HepG2 (cell line): ENCODE results near the gene ABCA3. TPM values are rescaled to one million over a fixed set of nuclear protein-coding genes. Genes with fewer than 3 reads are reported as not detected.

ENCODE experiments used
- ATAC-seq: fragments of 200-7000 bp; cut with Tn5 transposase; 3 replicates; pipeline ENCODE4 v1.9.1; 2020; ENCODE audit warnings: mild to moderate bottlenecking, moderate library complexity
- Bru-seq: library from RNA; stranded (reverse); fragments of 400-500 nt; gene quantifications from one replicate; lab custom pipeline; 2021; lab: Mats Ljungman, UMichigan
- BruChase-seq, 2 experiments: library from RNA; stranded (reverse); fragments of 400-500 nt; gene quantifications; one replicate each; lab custom pipeline; 2021; lab: Mats Ljungman, UMichigan
- BruUV-seq: library from RNA; stranded (reverse); fragments of 400-500 nt; replicated peaks from 2 replicates; lab custom pipeline; 2021; lab: Mats Ljungman, UMichigan
- CTCF ChIA-PET: fragments of 300-600 bp; formaldehyde crosslinking; extraction: SDS; loops from one replicate; lab custom pipeline; 2021; ENCODE audit warnings: low total read pairs, inconsistent platforms, low intra/inter-chr PET ratio; lab: Yijun Ruan, JAX
- POLR2A ChIA-PET: fragments of 350-600 bp; sonication (Branson Sonifier 250); formaldehyde crosslinking; loops from one replicate; lab custom pipeline; 2020; ENCODE audit warnings: antibody characterized with exemption, inconsistent platforms; lab: Yijun Ruan, JAX
- DNase-seq: peaks from one replicate; pipeline ENCODE4 v3.0.0-alpha.2; 2015; ENCODE audit warnings: low spot score
- FAIRE-seq: peaks from 3 replicates; lab custom pipeline; 2011; peaks lifted over from hg19 to GRCh38; lab: Jason Lieb, UNC
- H2AFZ ChIP-seq: one replicate; pipeline ENCODE4 v1.6.1; 2011; ENCODE audit warnings: low read length, inconsistent platforms
- H3K27ac ChIP-seq: fragments of 300-600 bp; 3 replicates; pipeline ENCODE4 v1.8.0; 2011; ENCODE audit warnings: mixed run types, mild to moderate bottlenecking, mixed read lengths, low read length, inconsistent platforms; ENCODE audit not compliant: insufficient read depth; ENCODE audit errors: extremely low read length
- H3K27me3 ChIP-seq, 2 experiments: fragments of 200-600 bp in 1 of 2; 2 replicates in 1 of 2; 3 replicates in 1 of 2; pipeline versions ENCODE4 v1.6.0 to v1.8.0; 2011; ENCODE audit warnings: low read length in 2 of 2, mild to moderate bottlenecking in 2 of 2, moderate library complexity in 2 of 2, inconsistent platforms in 1 of 2; ENCODE audit not compliant: insufficient read depth in 2 of 2, control insufficient read depth in 1 of 2
- H3K36me3 ChIP-seq, 2 experiments: fragments of 200-600 bp in 1 of 2; replicated peaks in 1 of 2; 2 replicates in 1 of 2; 3 replicates in 1 of 2; pipeline versions ENCODE4 v1.5.1 to v1.8.0; 2011; ENCODE audit warnings: low read length in 2 of 2, inconsistent platforms in 1 of 2; ENCODE audit not compliant: insufficient read depth in 2 of 2, control insufficient read depth in 1 of 2
- H3K4me1 ChIP-seq: 2 replicates; pipeline ENCODE4 v1.5.1; 2012; ENCODE audit warnings: low read length, inconsistent platforms; ENCODE audit not compliant: insufficient read depth
- H3K4me2 ChIP-seq: 2 replicates; pipeline ENCODE4 v1.6.0; 2011; ENCODE audit warnings: low read depth, low read length, inconsistent platforms
- H3K4me3 ChIP-seq, 3 experiments: fragments of 200-600 bp in 1 of 3; sonication (generic), shearing (Covaris generic) in 1 of 3; replicated peaks in 1 of 3; 2 replicates each; pipeline ENCODE4 v1.5.1; 2011 to 2016; ENCODE audit warnings: low read length in 3 of 3, inconsistent platforms in 2 of 3, low read depth in 2 of 3, mild to moderate bottlenecking in 2 of 3, control low read depth in 1 of 3, mixed read lengths in 1 of 3; ENCODE audit not compliant: insufficient read depth in 1 of 3
- H3K79me2 ChIP-seq: one replicate; pipeline ENCODE4 v1.6.1; 2011; ENCODE audit warnings: low read length, inconsistent platforms; ENCODE audit not compliant: insufficient read depth
- H3K9ac ChIP-seq: 2 replicates; pipeline ENCODE4 v1.6.0; 2011; ENCODE audit warnings: mild to moderate bottlenecking, low read depth, low read length, inconsistent platforms; ENCODE audit not compliant: insufficient read depth
- H3K9me3 ChIP-seq: 2 replicates; pipeline ENCODE4 v1.5.1; 2012; ENCODE audit warnings: mild to moderate bottlenecking, low read length
- H4K20me1 ChIP-seq: 2 replicates; pipeline ENCODE4 v1.6.0; 2011; ENCODE audit warnings: inconsistent platforms, mild to moderate bottlenecking, low read length, moderate library complexity; ENCODE audit not compliant: insufficient read depth
- CEBPG ChIP-seq: IDR thresholded peaks from 2 replicates; pipeline ENCODE4 v1.6.1; 2016
- E2F1 ChIP-seq: sonication (generic); formaldehyde crosslinking; IDR thresholded peaks from 2 replicates; pipeline ENCODE4 v1.5.0; 2020; ENCODE audit warnings: missing genetic modification reagents
- GATAD2A ChIP-seq: IDR thresholded peaks from 2 replicates; pipeline ENCODE4 v1.6.1; 2016
- HIC2 ChIP-seq: sonication (generic); formaldehyde crosslinking; IDR thresholded peaks from 2 replicates; pipeline ENCODE4 v1.9.0; 2022; ENCODE audit warnings: low read depth, missing genetic modification reagents
- MTA1 ChIP-seq: sonication (generic); formaldehyde crosslinking; IDR thresholded peaks from 2 replicates; pipeline ENCODE4 v1.4.0; 2020; ENCODE audit warnings: missing genetic modification reagents, mild to moderate bottlenecking, borderline replicate concordance
- SMC3 ChIP-seq: IDR thresholded peaks from 2 replicates; pipeline ENCODE4 v1.6.1; 2011; ENCODE audit warnings: low read length, improper control_type of control experiment
- TIGD3 ChIP-seq: sonication (generic); formaldehyde crosslinking; IDR thresholded peaks from 2 replicates; pipeline ENCODE4 v1.5.1; 2020; ENCODE audit warnings: mild to moderate bottlenecking, missing genetic modification reagents, borderline replicate concordance
- ZBTB21 ChIP-seq: sonication (generic); formaldehyde crosslinking; IDR thresholded peaks from 2 replicates; pipeline ENCODE4 v1.4.0; 2020; ENCODE audit warnings: missing genetic modification reagents
- ZNF44 ChIP-seq: sonication (generic); formaldehyde crosslinking; IDR thresholded peaks from 2 replicates; pipeline ENCODE4 v1.5.1; 2020; ENCODE audit warnings: mild to moderate bottlenecking, missing genetic modification reagents
- ZNF605 ChIP-seq: sonication (generic); formaldehyde crosslinking; IDR thresholded peaks from 2 replicates; pipeline ENCODE4 v1.8.0; 2022; ENCODE audit warnings: mild to moderate bottlenecking, missing genetic modification reagents
- ZNF749 ChIP-seq: sonication (generic); formaldehyde crosslinking; IDR thresholded peaks from 2 replicates; pipeline ENCODE4 v1.8.0; 2022; ENCODE audit warnings: mild to moderate bottlenecking, missing genetic modification reagents, moderate library complexity, borderline replicate concordance
- ZNF776 ChIP-seq: sonication (generic); formaldehyde crosslinking; IDR thresholded peaks from 2 replicates; pipeline ENCODE4 v1.4.0; 2020; ENCODE audit warnings: mild to moderate bottlenecking, missing genetic modification reagents
- ZSCAN31 ChIP-seq: sonication (generic); formaldehyde crosslinking; IDR thresholded peaks from 2 replicates; pipeline ENCODE4 v1.5.0; 2020; ENCODE audit warnings: low read depth, mild to moderate bottlenecking, missing genetic modification reagents
- WGBS: methylation state at CpG from one replicate; pipeline ENCODE4 v1.1.6; 2017; ENCODE audit warnings: low lambda C conversion rate; 5-methylcytosine and 5-hydroxymethylcytosine counted together
- in situ Hi-C: cut with HindIII; loops from 2 replicates; pipeline ENCODE4 v1.10.0; 2017; ENCODE audit warnings: low pct_unique_long_range_greater_than_20kb; ENCODE audit not compliant: extremely low pct_ligation_motif_present
- intact Hi-C: fragments of 100-400 bp; cut with micrococcal nuclease; formaldehyde crosslinking; loops from one replicate; pipeline ENCODE4 v1.10.0; 2022; ENCODE audit not compliant: unreplicated experiment
- long read RNA-seq, 2 experiments: library from RNA in 1 of 2; library from polyadenylated mRNA in 1 of 2; stranded (forward) in 1 of 2; unstranded in 1 of 2; transcript quantifications; one replicate each; pipeline ENCODE4 v2.0.0, GENCODE V29; 2019 to 2022
- polyA minus RNA-seq, 3 experiments: library from RNA; depleted of rRNA, polyadenylated mRNA; stranded (reverse); fragments of >200 nt; gene quantifications; 2 replicates each; pipeline ENCODE4 v1.2.3, GENCODE V29; 2011; ENCODE audit warnings: low replicate concordance in 1 of 3
- polyA plus RNA-seq, 8 experiments: library from polyadenylated mRNA; depleted of rRNA in 3 of 8; stranded (reverse) in 7 of 8; unstranded in 1 of 8; fragments of >200 nt; fragmentation: Illumina TruSeq in 4 of 8; extraction: Trizol in 4 of 8; gene quantifications; 2 replicates each; pipeline versions ENCODE4 v1.2.1 to v1.2.3, GENCODE V29; 2011 to 2016; ENCODE audit warnings: low read depth in 4 of 8, missing spikeins in 1 of 8, mixed read lengths in 1 of 8; ENCODE audit not compliant: insufficient read depth in 1 of 8
- total RNA-seq, 5 experiments: library from RNA; depleted of rRNA; stranded (reverse); fragments of >200 nt; fragmentation: Illumina TruSeq; extraction: Trizol; gene quantifications; 2 replicates each; pipeline ENCODE4 v1.2.3, GENCODE V29; 2016; ENCODE audit warnings: low read depth in 1 of 5

The ABCA3 gene
- total RNA-seq (2016; rRNA removed; fragmentation: Illumina TruSeq; extraction: Trizol) (0.41 and 0.60 TPM in 2 replicates), polyA plus RNA-seq (2011; rRNA removed) (1.5 and 2.3 TPM in 2 replicates), polyA minus RNA-seq (2011; rRNA and poly(A)+ RNA removed; ENCODE audit: low replicate concordance) (2.2 and 9.0 TPM in 2 replicates), Bru-seq, nascent RNA (percentile 22 among the genes with signal in this experiment), BruChase-seq, experiment 1, labeled RNA remaining after a 6-hour chase (percentile 23 among the genes with signal in this experiment), BruChase-seq, experiment 2, labeled RNA remaining after a 2-hour chase (percentile 21 among the genes with signal in this experiment)
- total RNA-seq (2016; cell fraction: cytosol; rRNA removed; fragmentation: Illumina TruSeq; extraction: Trizol; ENCODE audit: low read depth) = 0.09 and 0.51 TPM in 2 replicates
- total RNA-seq (2016; cell fraction: insoluble cytoplasmic fraction; rRNA removed; fragmentation: Illumina TruSeq; extraction: Trizol) = 0.37 and 0.52 TPM in 2 replicates
- 0.72 and 0.80 TPM in 2 replicates for total RNA-seq (2016; cell fraction: membrane; rRNA removed; fragmentation: Illumina TruSeq; extraction: Trizol)
- total RNA-seq (2016; cell fraction: nucleus; rRNA removed; fragmentation: Illumina TruSeq; extraction: Trizol) = 0.38 and 0.56 TPM in 2 replicates
- polyA plus RNA-seq (2011; cell fraction: cytosol; rRNA removed) = 1.1 and 1.3 TPM in 2 replicates
- polyA plus RNA-seq (2011; cell fraction: nucleus; rRNA removed) = 1.8 and 2.5 TPM in 2 replicates
- polyA plus RNA-seq (2012) = 0.71 and 2.5 TPM in 2 replicates
- 1.0 and 1.2 TPM in 2 replicates for polyA plus RNA-seq (2016; cell fraction: cytosol; fragmentation: Illumina TruSeq; extraction: Trizol; ENCODE audit: low read depth)
- polyA plus RNA-seq (2016; cell fraction: insoluble cytoplasmic fraction; fragmentation: Illumina TruSeq; extraction: Trizol; ENCODE audit: low read depth) = 0.63 and 0.84 TPM in 2 replicates
- polyA plus RNA-seq (2016; cell fraction: membrane; fragmentation: Illumina TruSeq; extraction: Trizol; ENCODE audit: low read depth) = 0.83 and 1.0 TPM in 2 replicates
- polyA plus RNA-seq (2016; cell fraction: nucleus; fragmentation: Illumina TruSeq; extraction: Trizol; ENCODE audit: insufficient read depth, low read depth) = 0.75 and 1.2 TPM in 2 replicates
- 0.40 and 0.44 TPM in 2 replicates for polyA minus RNA-seq (2011; cell fraction: cytosol; rRNA and poly(A)+ RNA removed)
- polyA minus RNA-seq (2011; cell fraction: nucleus; rRNA and poly(A)+ RNA removed) = 0.64 and 1.4 TPM in 2 replicates
- long read RNA-seq, experiment 1, partial matches to known transcripts = 1 of 2 reads
- long read RNA-seq, experiment 1, other reads (novel, unspliced or antisense) = 1 of 2 reads
- long read RNA-seq, experiment 2, full-length matches to known transcripts = 2 of 15 reads
- long read RNA-seq, experiment 2, partial matches to known transcripts = 5 of 15 reads
- long read RNA-seq, experiment 2, other reads (novel, unspliced or antisense) = 8 of 15 reads

- intact Hi-C loops (loop anchor here (5.0 to 10.0 kb wide), 3 partner anchors 46 to 164 kb away; partner anchors contain the start of gene CCNF), in situ Hi-C loops (no loop called here)
- ChIA-PET POLR2A (no interaction called here), CTCF (interaction anchor here (1.5 to 2.4 kb wide), 3 partner anchors 82 to 160 kb away, joined by 11 to 28 read pairs (median 18); partner anchors contain the start of gene CCNF)
- no peaks in the 10 kb centered on the region for H3K79me2 ChIP-seq
- no peaks in the 10 kb centered on the region for H4K20me1 ChIP-seq
- H2AFZ ChIP-seq = no peak within 1 kb of the TSS
- peak; percentile 90 for ATAC-seq
- H3K27ac ChIP-seq = no peak within 1 kb of the TSS
- H3K9me3 ChIP-seq = no peaks in the 10 kb centered on the region
- FAIRE-seq = peak; percentile 51
- peak within 1 kb of the TSS; percentile 25; the same call in 1 of the 2 replicates for H3K9ac ChIP-seq
- peaks cover 6 to 38% of the 10 kb centered on the region in 2 experiments for H3K27me3 ChIP-seq
- H3K4me3 ChIP-seq = peak within 1 kb of the TSS; percentile 43 to 78 (median 65)
- no TSS peak for BruUV-seq
- peak; percentile 84 for DNase-seq
- peaks cover 11% of the 10 kb centered on the region for H3K4me1 ChIP-seq
- no peaks in the 10 kb centered on the region for H3K36me3 ChIP-seq
- 64% methylated on average over 32 of the region's 110 CpGs for WGBS
- peak within 1 kb of the TSS; percentile 90 for H3K4me2 ChIP-seq
- peak; percentile 59; the same call in 1 of the 2 replicates for TF ChIP-seq SMC3
- peak; percentile 88; the same call in 1 of the 2 replicates for TF ChIP-seq ZSCAN31 (CRISPR knock-in tag)
- TF ChIP-seq ZNF749 (CRISPR knock-in tag) = peak; percentile 98
- TF ChIP-seq TIGD3 (CRISPR knock-in tag) = peak; percentile 90
- peak; percentile 87; the same call in 1 of the 2 replicates for TF ChIP-seq MTA1 (CRISPR knock-in tag)
- peak; percentile 64 for TF ChIP-seq HIC2 (CRISPR knock-in tag)
- peak; percentile 99 for TF ChIP-seq ZNF605
- peak; percentile 58; the same call in 1 of the 2 replicates for TF ChIP-seq CEBPG (CRISPR knock-in tag)
- no peak for TF ChIP-seq ZBTB21 (CRISPR knock-in tag)
- peak; percentile 99 for TF ChIP-seq ZNF44
- peak; percentile 82 for TF ChIP-seq E2F1 (CRISPR knock-in tag)
- peak; percentile 80 for TF ChIP-seq GATAD2A
- peak; percentile 98 for TF ChIP-seq ZNF776 (CRISPR knock-in tag)
Observed at GRCh38 chr16:2340564-2341455, at the start of gene ABCA3. ABCA3 (minus strand) TSS chr16:2340728; CDS start chr16:2326466, 14,262 bp downstream.
